Keratinocyte (primary cell): Measurements from ENCODE around the gene CMKLR1. TPM values are rescaled to one million over a fixed set of nuclear protein-coding genes. Genes with fewer than 3 reads are reported as not detected.

Experiments used
- DNase-seq: peaks from one replicate; pipeline ENCODE4 v3.0.0-alpha.2; 2011; ENCODE audit warnings: low read depth, missing footprints, low spot score
- FAIRE-seq: peaks from 2 replicates; lab custom pipeline; 2011; peaks lifted over from hg19 to GRCh38; lab: Jason Lieb, UNC
- H2AFZ ChIP-seq: 2 replicates; pipeline ENCODE4 v1.6.0; 2012; ENCODE audit warnings: low read length, control low read depth, inconsistent platforms; ENCODE audit not compliant: control insufficient read depth
- H3K27ac ChIP-seq: 2 replicates; pipeline ENCODE4 v1.5.1; 2011; ENCODE audit warnings: low read length; ENCODE audit not compliant: control insufficient read depth, insufficient read depth
- H3K27me3 ChIP-seq: 3 replicates; pipeline ENCODE4 v1.6.0; 2011; ENCODE audit warnings: low read length; ENCODE audit not compliant: control insufficient read depth, insufficient read depth; ENCODE audit errors: extremely low read depth
- H3K36me3 ChIP-seq, 2 experiments: 2 replicates in 1 of 2; 3 replicates in 1 of 2; pipeline ENCODE4 v1.5.1; 2011; ENCODE audit warnings: low read length in 2 of 2, mild to moderate bottlenecking in 1 of 2; ENCODE audit not compliant: control insufficient read depth in 2 of 2, insufficient read depth in 2 of 2; ENCODE audit errors: extremely low read depth in 1 of 2
- H3K4me1 ChIP-seq: 3 replicates; pipeline ENCODE4 v1.5.1; 2011; ENCODE audit warnings: low read length; ENCODE audit not compliant: control insufficient read depth, insufficient read depth; ENCODE audit errors: extremely low read depth
- H3K4me2 ChIP-seq: 3 replicates; pipeline ENCODE4 v1.6.0; 2011; ENCODE audit warnings: low read depth, low read length; ENCODE audit not compliant: control insufficient read depth, insufficient read depth; ENCODE audit errors: extremely low read depth
- H3K4me3 ChIP-seq, 3 experiments: fragments of 200-600 bp in 1 of 3; sonication (generic) in 1 of 3; 2 replicates in 2 of 3; 3 replicates in 1 of 3; pipeline ENCODE4 v1.5.1; 2011 to 2016; ENCODE audit warnings: low read length in 3 of 3, mild to moderate bottlenecking in 3 of 3, control low read depth in 2 of 3, inconsistent platforms in 1 of 3, low read depth in 1 of 3, mixed read lengths in 1 of 3, mixed run types in 1 of 3, moderate library complexity in 1 of 3; ENCODE audit not compliant: control insufficient read depth in 2 of 3, insufficient read depth in 2 of 3; ENCODE audit errors: extremely low read depth in 1 of 3
- H3K79me2 ChIP-seq: 2 replicates; pipeline ENCODE4 v1.6.0; 2012; ENCODE audit warnings: low read length; ENCODE audit not compliant: control insufficient read depth, insufficient read depth
- H3K9ac ChIP-seq: 3 replicates; pipeline ENCODE4 v1.6.0; 2011; ENCODE audit warnings: low read length; ENCODE audit not compliant: control insufficient read depth, insufficient read depth; ENCODE audit errors: extremely low read depth
- H3K9me1 ChIP-seq: 3 replicates; pipeline ENCODE4 v1.6.0; 2011; ENCODE audit warnings: low read length; ENCODE audit not compliant: control insufficient read depth, insufficient read depth; ENCODE audit errors: extremely low read depth
- H3K9me3 ChIP-seq: 2 replicates; pipeline ENCODE4 v1.5.1; 2012; ENCODE audit warnings: low read depth, low read length; ENCODE audit not compliant: control insufficient read depth
- H4K20me1 ChIP-seq: 3 replicates; pipeline ENCODE4 v1.6.0; 2011; ENCODE audit warnings: low read length; ENCODE audit not compliant: control insufficient read depth, insufficient read depth; ENCODE audit errors: extremely low read depth
- EZH2 ChIP-seq: IDR thresholded peaks from one replicate; pipeline ENCODE4 v1.6.1; 2012; ENCODE audit warnings: inconsistent platforms, mild to moderate bottlenecking, low read length, moderate library complexity
- dilution Hi-C: fragments of 300-500 bp; cut with MboI; formaldehyde crosslinking; loops from one replicate; pipeline ENCODE4 v1.7.0; 2020; ENCODE audit warnings: low sequenced_read_pairs; ENCODE audit not compliant: extremely low pct_ligation_motif_present
- polyA plus RNA-seq, 5 experiments: library from polyadenylated mRNA; depleted of rRNA in 3 of 5; stranded (reverse) in 3 of 5; stranded (forward) in 1 of 5; unstranded in 1 of 5; fragments of >200 nt; gene quantifications; 1 replicate in 1 of 5; 2 replicates in 3 of 5; 3 replicates in 1 of 5; pipeline versions ENCODE4 v1.2.1 to v1.2.3, GENCODE V29; 2011 to 2012; ENCODE audit warnings: missing spikeins in 2 of 5, low read depth in 1 of 5, low replicate concordance in 1 of 5
- TF ChIP-seq, protein P1 (sequence below), 3 experiments: IDR thresholded peaks in 1 of 3; conservative IDR thresholded peaks in 1 of 3; optimal IDR thresholded peaks in 1 of 3; 2 replicates in 2 of 3; 3 replicates in 1 of 3; pipeline versions ENCODE3 to v1.5.1; 2011; ENCODE audit warnings: low read length in 3 of 3, mild to moderate bottlenecking in 3 of 3, moderate library complexity in 2 of 3, control low read depth in 1 of 3, inconsistent platforms in 1 of 3; ENCODE audit not compliant: insufficient read depth in 2 of 3; ENCODE audit errors: extremely low read depth in 1 of 3

Gene CMKLR1
- polyA plus RNA-seq, 1 donor (not counting 4 experiments of a cell fraction or from before 2014, with no cell fraction given) = not detected

- Histone ChIP-seq H3K9me3 (no peaks in the 10 kb centered on the region), H3K36me3 (no peaks in the 10 kb centered on the region), H3K9ac (no peak overlapping the region), H4K20me1 (no peaks in the 10 kb centered on the region), H3K4me2 (no peak overlapping the region), H3K27me3 (no peaks in the 10 kb centered on the region), H3K4me3 (no peak overlapping the region), H2AFZ (no peak overlapping the region), H3K9me1 (no peaks in the 10 kb centered on the region), H3K4me1 (no peaks in the 10 kb centered on the region), H3K79me2 (no peaks in the 10 kb centered on the region), H3K27ac (no peak overlapping the region)
- dilution Hi-C loops = no loop called here
- no peak for TF ChIP-seq EZH2
- TF ChIP-seq, protein P1, sequence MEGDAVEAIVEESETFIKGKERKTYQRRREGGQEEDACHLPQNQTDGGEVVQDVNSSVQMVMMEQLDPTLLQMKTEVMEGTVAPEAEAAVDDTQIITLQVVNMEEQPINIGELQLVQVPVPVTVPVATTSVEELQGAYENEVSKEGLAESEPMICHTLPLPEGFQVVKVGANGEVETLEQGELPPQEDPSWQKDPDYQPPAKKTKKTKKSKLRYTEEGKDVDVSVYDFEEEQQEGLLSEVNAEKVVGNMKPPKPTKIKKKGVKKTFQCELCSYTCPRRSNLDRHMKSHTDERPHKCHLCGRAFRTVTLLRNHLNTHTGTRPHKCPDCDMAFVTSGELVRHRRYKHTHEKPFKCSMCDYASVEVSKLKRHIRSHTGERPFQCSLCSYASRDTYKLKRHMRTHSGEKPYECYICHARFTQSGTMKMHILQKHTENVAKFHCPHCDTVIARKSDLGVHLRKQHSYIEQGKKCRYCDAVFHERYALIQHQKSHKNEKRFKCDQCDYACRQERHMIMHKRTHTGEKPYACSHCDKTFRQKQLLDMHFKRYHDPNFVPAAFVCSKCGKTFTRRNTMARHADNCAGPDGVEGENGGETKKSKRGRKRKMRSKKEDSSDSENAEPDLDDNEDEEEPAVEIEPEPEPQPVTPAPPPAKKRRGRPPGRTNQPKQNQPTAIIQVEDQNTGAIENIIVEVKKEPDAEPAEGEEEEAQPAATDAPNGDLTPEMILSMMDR (optimal IDR thresholded peaks at IDR 0.05 in 1 of 3, IDR thresholded peaks at IDR 0.05 in 1 of 3, conservative IDR thresholded peaks at IDR 0.05 in 1 of 3; ENCODE audit: extremely low read depth in 1 of 3, insufficient read depth in 2 of 3, low read length in 3 of 3) = no peak
- no peak for FAIRE-seq
- DNase-seq = no peak
These were observed 47.7 kb upstream of the CMKLR1 start for GRCh38 chr12:108386709-108387360.

DNA sequence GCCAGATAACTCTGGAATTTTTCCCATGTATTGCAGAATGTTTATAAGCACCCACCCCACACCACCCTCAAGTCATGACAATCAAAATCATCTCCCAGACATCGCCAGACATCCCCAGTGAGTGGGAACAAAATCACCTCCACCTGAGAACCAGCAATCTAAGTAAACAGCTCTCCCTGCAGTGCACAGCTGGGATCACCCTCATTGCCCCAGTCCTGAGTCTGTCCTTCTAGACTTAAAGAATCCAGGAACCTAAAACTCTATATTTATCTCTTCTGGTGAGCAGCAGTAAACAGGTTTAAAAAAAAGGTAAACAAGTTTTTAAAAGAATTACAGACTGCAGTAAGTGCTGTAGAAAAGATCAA lies 43.3 kb upstream of the CMKLR1 start:
- Histone ChIP-seq H3K36me3 (no peaks in the 10 kb centered on the region), H3K27ac (no peak overlapping the region), H3K9ac (no peak overlapping the region), H3K4me3 (no peak overlapping the region), H3K9me1 (no peaks in the 10 kb centered on the region), H3K4me1 (no peaks in the 10 kb centered on the region), H4K20me1 (no peaks in the 10 kb centered on the region), H3K27me3 (no peaks in the 10 kb centered on the region), H3K9me3 (no peaks in the 10 kb centered on the region), H2AFZ (no peak overlapping the region), H3K79me2 (no peaks in the 10 kb centered on the region), H3K4me2 (no peak overlapping the region)
- DNase-seq = no peak
- dilution Hi-C loops = no loop called here
- no peak for TF ChIP-seq EZH2
- TF ChIP-seq, protein P1 (optimal IDR thresholded peaks at IDR 0.05 in 1 of 3, IDR thresholded peaks at IDR 0.05 in 1 of 3, conservative IDR thresholded peaks at IDR 0.05 in 1 of 3; ENCODE audit: extremely low read depth in 1 of 3, insufficient read depth in 2 of 3, low read length in 3 of 3) = no peak
- FAIRE-seq = no peak
